Smooth muscle cell (in vitro differentiated cells): Measurements from ENCODE around the gene DMRTC2. TPM values are rescaled to one million over a fixed set of nuclear protein-coding genes. Genes with fewer than 3 reads are reported as not detected.

Experiments used
- DNase-seq: peaks from one replicate; lab custom pipeline; 2025; ENCODE audit not compliant: unreplicated experiment; lab: John Stamatoyannopoulos, UW
- H2AFZ ChIP-seq: fragments of 200-600 bp; sonication (generic); 2 replicates; pipeline ENCODE4 v1.6.0; 2016; ENCODE audit warnings: antibody characterized with exemption, low read depth, mild to moderate bottlenecking
- H3F3A ChIP-seq: fragments of 200-600 bp; sonication (generic); 2 replicates; pipeline ENCODE4 v1.6.0; 2017; ENCODE audit warnings: antibody characterized with exemption, low read depth
- H3K27ac ChIP-seq: fragments of 200-600 bp; sonication (generic); 2 replicates; pipeline ENCODE4 v1.5.1; 2016; ENCODE audit warnings: low read depth, mild to moderate bottlenecking
- H3K27me3 ChIP-seq: fragments of 200-600 bp; sonication (generic); 2 replicates; pipeline ENCODE4 v1.6.1; 2016; ENCODE audit warnings: low read depth, mild to moderate bottlenecking
- H3K36me3 ChIP-seq: fragments of 200-600 bp; sonication (generic); 2 replicates; pipeline ENCODE4 v1.5.1; 2016; ENCODE audit warnings: low read depth
- H3K4me1 ChIP-seq: fragments of 200-600 bp; sonication (generic); 2 replicates; pipeline ENCODE4 v1.5.1; 2016; ENCODE audit warnings: low read depth
- H3K4me2 ChIP-seq: fragments of 200-600 bp; sonication (generic); 2 replicates; pipeline ENCODE4 v1.6.0; 2016; ENCODE audit warnings: mild to moderate bottlenecking
- H3K4me3 ChIP-seq: fragments of 200-600 bp; sonication (generic); 2 replicates; pipeline ENCODE4 v1.5.1; 2016; ENCODE audit warnings: mild to moderate bottlenecking
- H3K79me2 ChIP-seq: fragments of 200-600 bp; sonication (generic); 2 replicates; pipeline ENCODE4 v1.6.0; 2016; ENCODE audit warnings: low read depth, mild to moderate bottlenecking
- H3K9ac ChIP-seq: fragments of 200-600 bp; sonication (generic); 2 replicates; pipeline ENCODE4 v1.6.0; 2016; ENCODE audit warnings: low read depth
- H3K9me3 ChIP-seq: fragments of 200-600 bp; sonication (generic); replicated peaks from 2 replicates; pipeline ENCODE4 v1.5.1; 2016; ENCODE audit warnings: low read depth
- H4K20me1 ChIP-seq: fragments of 200-600 bp; sonication (generic); 2 replicates; pipeline ENCODE4 v1.6.0; 2016; ENCODE audit warnings: low read depth
- CTCF ChIP-seq: fragments of 200-600 bp; sonication (generic); IDR thresholded peaks from 2 replicates; pipeline ENCODE4 v1.5.1; 2017; ENCODE audit warnings: borderline replicate concordance, mild to moderate bottlenecking, antibody characterized with exemption; ENCODE audit not compliant: insufficient read depth, poor library complexity, severe bottlenecking
- WGBS: methylation state at CpG from one replicate; pipeline ENCODE4 v1.1.7; 2016; ENCODE audit warnings: low lambda C conversion rate; 5-methylcytosine and 5-hydroxymethylcytosine counted together
- microRNA-seq: library from miRNA; unstranded; fragments of <30 nt; microRNA quantifications from one replicate; pipeline ENCODE4, GENCODE V29; 2016; ENCODE audit warnings: borderline number of aligned reads
- polyA plus RNA-seq: library from polyadenylated mRNA; unstranded; fragments of >200 nt; fragmentation: Nextera tagmentation; extraction: Ambion mirVana; gene quantifications from 2 replicates; pipeline ENCODE4 v1.2.1, GENCODE V29; 2016
- small RNA-seq: library from RNA; depleted of rRNA; stranded (forward); fragments of <200 nt; gene quantifications from one replicate; pipeline ENCODE3, GENCODE V24; 2014
- total RNA-seq: library from RNA; depleted of rRNA; stranded (reverse); fragments of >200 nt; gene quantifications from 2 replicates; pipeline ENCODE4 v1.2.3, GENCODE V29; 2014

Gene DMRTC2
- total and polyA plus RNA-seq, 2 experiments from 2014 or later: not detected

GRCh38 chr19:41897181-41897580, 52.3 kb downstream of the DMRTC2 start:
- WGBS: no CpG with 5 or more reads among the region's 3 CpGs
- Histone ChIP-seq H3K27me3 (no peaks in the 10 kb centered on the region), H3K9ac (no peak overlapping the region), H3K79me2 (no peaks in the 10 kb centered on the region), H2AFZ (no peak overlapping the region), H3K4me1 (no peaks in the 10 kb centered on the region), H3K36me3 (no peaks in the 10 kb centered on the region), H3K4me3 (no peak overlapping the region), H3K4me2 (no peak overlapping the region), H4K20me1 (peaks cover 8% of the 10 kb centered on the region), H3K27ac (no peak overlapping the region), H3F3A (no peaks in the 10 kb centered on the region), H3K9me3 (no peaks in the 10 kb centered on the region)
- no peak for DNase-seq
- no peak for TF ChIP-seq CTCF

GRCh38 chr19:41897820-41898219, 53.0 kb downstream of the DMRTC2 start:
- H3K9ac ChIP-seq: no peak overlapping the region
- no peak overlapping the region for H3K4me2 ChIP-seq
- no peaks in the 10 kb centered on the region for H3K27me3 ChIP-seq
- H3K27ac ChIP-seq: no peak overlapping the region
- H3K9me3 ChIP-seq: no peaks in the 10 kb centered on the region
- H3K36me3 ChIP-seq: no peaks in the 10 kb centered on the region
- H4K20me1 ChIP-seq: peaks cover 2% of the 10 kb centered on the region
- H2AFZ ChIP-seq: no peak overlapping the region
- no peaks in the 10 kb centered on the region for H3K79me2 ChIP-seq
- WGBS: 95% methylated on average over 24 of the region's 24 CpGs
- H3K4me1 ChIP-seq: no peaks in the 10 kb centered on the region
- no peak for TF ChIP-seq CTCF
- no peaks in the 10 kb centered on the region for H3F3A ChIP-seq
- H3K4me3 ChIP-seq: no peak overlapping the region
- no peak for DNase-seq

GRCh38 chr19:41898235-41898634, 53.4 kb downstream of the DMRTC2 start:
- WGBS: 99% methylated on average over 15 of the region's 15 CpGs
- no peak for TF ChIP-seq CTCF
- Histone ChIP-seq H3K9me3 (no peaks in the 10 kb centered on the region), H3K4me1 (no peaks in the 10 kb centered on the region), H3K27ac (no peak overlapping the region), H4K20me1 (no peaks in the 10 kb centered on the region), H3K36me3 (no peaks in the 10 kb centered on the region), H3K27me3 (no peaks in the 10 kb centered on the region), H3K4me3 (no peak overlapping the region), H3K79me2 (no peaks in the 10 kb centered on the region), H3K9ac (no peak overlapping the region), H2AFZ (no peak overlapping the region), H3K4me2 (no peak overlapping the region), H3F3A (no peaks in the 10 kb centered on the region)
- no peak for DNase-seq

Small RNA genes within 50 kb of the gene (microRNA-seq; reads per million reads assigned to microRNA genes)
- 1.8 reads per million for gene MIR6797

Small RNA genes within 50 kb of the gene (small RNA-seq; reads per million reads assigned to genes)
- 0.16 reads per million for gene MIR6797

Other genes starting within 250 kb of the DMRTC2 start
- not detected in 2 replicates for gene CEACAM4, start 218.0 kb upstream of the DMRTC2 start, total RNA-seq
- not detected in 2 replicates for gene CEACAM4, start 218.0 kb upstream of the DMRTC2 start, polyA plus RNA-seq
- not detected in 2 replicates for gene CEACAM7, start 156.8 kb upstream of the DMRTC2 start, total RNA-seq
- gene CEACAM7, start 156.8 kb upstream of the DMRTC2 start, polyA plus RNA-seq: not detected in 2 replicates
- gene CEACAM5, start 136.4 kb upstream of the DMRTC2 start, total RNA-seq: not detected in 2 replicates
- not detected in 2 replicates for gene CEACAM5, start 136.4 kb upstream of the DMRTC2 start, polyA plus RNA-seq
- not detected in 2 replicates for gene CEACAM6, start 89.5 kb upstream of the DMRTC2 start, total RNA-seq
- gene CEACAM6, start 89.5 kb upstream of the DMRTC2 start, polyA plus RNA-seq: not detected in 2 replicates
- gene CEACAM3, start 48.5 kb upstream of the DMRTC2 start, total RNA-seq: not detected in 2 replicates
- gene CEACAM3, start 48.5 kb upstream of the DMRTC2 start, polyA plus RNA-seq: not detected in 2 replicates
- gene LYPD4, start 359 bp upstream of the DMRTC2 start, total RNA-seq: not detected in 2 replicates
- not detected in 2 replicates for gene LYPD4, start 359 bp upstream of the DMRTC2 start, polyA plus RNA-seq
- 970 and 1,345 TPM in 2 replicates for gene RPS19, start 15.2 kb downstream of the DMRTC2 start, total RNA-seq
- gene RPS19, start 15.2 kb downstream of the DMRTC2 start, polyA plus RNA-seq: 2,105 and 2,361 TPM in 2 replicates
- not detected in 2 replicates for gene CD79A, start 32.2 kb downstream of the DMRTC2 start, total RNA-seq
- gene CD79A, start 32.2 kb downstream of the DMRTC2 start, polyA plus RNA-seq: 0.28 and 0.41 TPM in 2 replicates
- 24.2 and 24.3 TPM in 2 replicates for gene ARHGEF1, start 38.1 kb downstream of the DMRTC2 start, total RNA-seq
- gene ARHGEF1, start 38.1 kb downstream of the DMRTC2 start, polyA plus RNA-seq: 69.6 and 78.6 TPM in 2 replicates
- 0.09 TPM in 1 of 2 replicates, not detected in the other for gene ERFL, start 83.4 kb downstream of the DMRTC2 start, total RNA-seq
- gene ERFL, start 83.4 kb downstream of the DMRTC2 start, polyA plus RNA-seq: 0.09 and 0.11 TPM in 2 replicates
- gene RABAC1, start 114.3 kb downstream of the DMRTC2 start, total RNA-seq: 254 and 304 TPM in 2 replicates
- 532 and 581 TPM in 2 replicates for gene RABAC1, start 114.3 kb downstream of the DMRTC2 start, polyA plus RNA-seq
- not detected in 2 replicates for gene ATP1A3, start 149.2 kb downstream of the DMRTC2 start, total RNA-seq
- gene ATP1A3, start 149.2 kb downstream of the DMRTC2 start, polyA plus RNA-seq: not detected in 2 replicates
- gene GRIK5, start 225.2 kb downstream of the DMRTC2 start, total RNA-seq: 0.58 and 2.0 TPM in 2 replicates
- 0.67 and 1.9 TPM in 2 replicates for gene GRIK5, start 225.2 kb downstream of the DMRTC2 start, polyA plus RNA-seq
- 8.9 and 13.6 TPM in 2 replicates for gene ZNF574, start 231.1 kb downstream of the DMRTC2 start, total RNA-seq
- gene ZNF574, start 231.1 kb downstream of the DMRTC2 start, polyA plus RNA-seq: 20.5 and 22.9 TPM in 2 replicates